PC-3 (cell line): ENCODE measurements around the gene NLRP6.
"Not testable (repeated sequence)": the region's sequence is repeated elsewhere in the genome, so short reads cannot be mapped to it uniquely, and the experiment has no call there.

Experiments used
- CTCF ChIP-seq: fragments of 300-600 bp; sonication (generic); conservative IDR thresholded peaks from 2 replicates; pipeline ENCODE4 v1.5.1; 2017; ENCODE audit warnings: antibody characterized with exemption, low read depth, mild to moderate bottlenecking, low read length
- EZH2 ChIP-seq: fragments of 300-600 bp; sonication (generic); IDR thresholded peaks from one replicate; pipeline ENCODE4 v1.6.1; 2017; ENCODE audit warnings: antibody characterized with exemption, mild to moderate bottlenecking, low read length; ENCODE audit not compliant: unreplicated experiment

DNA sequence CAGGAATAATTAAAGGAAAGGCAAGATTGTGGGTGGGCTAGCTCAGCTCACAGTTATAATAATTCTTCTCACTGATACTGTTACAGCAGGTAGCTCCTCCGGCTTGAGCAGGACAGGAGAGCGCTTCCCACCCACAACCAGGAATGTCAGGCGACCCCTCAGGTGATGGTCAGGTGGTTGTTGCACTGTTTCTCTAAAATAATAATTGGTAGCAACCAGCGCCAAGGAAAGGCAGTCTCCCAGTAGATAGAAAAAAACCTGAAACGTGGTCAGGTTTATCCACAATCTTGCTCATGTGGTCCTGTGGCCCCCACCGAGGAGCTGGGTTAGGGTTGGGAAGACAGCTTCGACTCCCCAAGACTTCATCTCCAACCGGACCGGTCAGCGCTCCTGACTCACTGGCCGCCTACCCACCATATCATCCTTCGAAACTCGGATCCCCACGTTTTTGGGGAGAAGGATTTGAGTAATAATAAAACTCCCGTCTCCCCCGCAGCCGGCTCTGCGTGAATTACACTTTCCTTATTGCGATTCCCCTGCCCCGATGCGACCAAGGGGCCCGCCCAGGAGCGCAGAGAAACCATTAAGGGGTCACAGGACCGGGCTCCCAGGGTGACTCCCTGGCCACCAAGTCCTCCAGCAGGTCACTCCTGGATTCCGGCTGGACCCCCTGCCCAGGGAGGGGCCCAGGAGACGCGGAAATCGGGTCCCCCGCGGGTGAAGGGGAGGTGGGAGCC, 39.6 kb downstream of the NLRP6 start:
- not testable (repeated sequence) for TF ChIP-seq CTCF, EZH2
